Left hindlimb (tissue), 1 donor: ENCODE results near the gene DBNDD2.

Source experiments
- DNase-seq: peaks from one replicate; pipeline ENCODE4 v3.0.0-alpha.2; 2018

The DBNDD2 gene

GRCh38 chr20:45407783-45408645 is at the start of gene DBNDD2:
Gene DBNDD2 (plus strand): TSS chr20:45408289. CDS start chr20:45408468, 179 bp downstream.
- DNase-seq = no peak

- DNase-seq = peak; percentile 58
Measured at GRCh38 chr20:45359069-45359405, 49.1 kb upstream of the DBNDD2 start.

GRCh38 chr20:45359406-45360148 is 48.5 kb upstream of the DBNDD2 start:
- peak; percentile 41 for DNase-seq

- no peak for DNase-seq
Measured at GRCh38 chr20:45361793-45362192, 46.3 kb upstream of the DBNDD2 start.

GRCh38 chr20:45362804-45363610 is 45.1 kb upstream of the DBNDD2 start, which contains the start of gene SYS1:
Gene SYS1 (plus strand): TSS chr20:45363156. CDS start chr20:45363532, 376 bp downstream.
- DNase-seq = peak; percentile 99

- DNase-seq = no peak
Measured at GRCh38 chr20:45363611-45364492, 44.2 kb upstream of the DBNDD2 start.

GRCh38 chr20:45365444-45365970 is 42.6 kb upstream of the DBNDD2 start:
- no peak for DNase-seq

- no peak for DNase-seq
Measured at GRCh38 chr20:45366192-45366591, 41.9 kb upstream of the DBNDD2 start.

GRCh38 chr20:45366631-45367030 is 41.5 kb upstream of the DBNDD2 start:
- no peak for DNase-seq

- no peak for DNase-seq
Measured at GRCh38 chr20:45367126-45367525, 41.0 kb upstream of the DBNDD2 start.

GRCh38 chr20:45368221-45368980 is 39.7 kb upstream of the DBNDD2 start:
- DNase-seq = no peak

GRCh38 chr20:45370571-45371160 is 37.4 kb upstream of the DBNDD2 start:
- no peak for DNase-seq

- no peak for DNase-seq
Measured at GRCh38 chr20:45372241-45372640, 35.8 kb upstream of the DBNDD2 start.

- no peak for DNase-seq
Measured at GRCh38 chr20:45372646-45373352, 35.3 kb upstream of the DBNDD2 start.

- DNase-seq = peak; percentile 72
Measured at GRCh38 chr20:45373353-45374100, 34.6 kb upstream of the DBNDD2 start.

GRCh38 chr20:45374101-45374467 is 34.0 kb upstream of the DBNDD2 start:
- no peak for DNase-seq

GRCh38 chr20:45374966-45375365 is 33.1 kb upstream of the DBNDD2 start:
- no peak for DNase-seq

GRCh38 chr20:45377269-45377668 is 30.8 kb upstream of the DBNDD2 start:
- DNase-seq = no peak

GRCh38 chr20:45378191-45378590 is 29.9 kb upstream of the DBNDD2 start, which contains the start of gene TP53TG5:
Gene TP53TG5 (minus strand): TSS chr20:45378325. CDS start chr20:45378236, 89 bp downstream.
- DNase-seq = no peak
